Stimulated activated CD8-positive, alpha-beta memory T cell treated with anti-CD3 and anti-CD28 coated beads, Interleukin-7, amount 100 ng/mL, for 48 hours (primary cell): ENCODE data around the gene NCAPG2.
"Not testable (repeated sequence)": the region's sequence is repeated elsewhere in the genome, so short reads cannot be mapped to it uniquely, and the experiment has no call there.

Experiments
- DNase-seq, 2 donors: peaks; one replicate each; pipeline ENCODE4 v3.0.0-alpha.2; 2020; ENCODE audit warnings: low read depth in 1 of 2; ENCODE audit errors: extremely low read depth in 1 of 2

NCAPG2 gene

DNA sequence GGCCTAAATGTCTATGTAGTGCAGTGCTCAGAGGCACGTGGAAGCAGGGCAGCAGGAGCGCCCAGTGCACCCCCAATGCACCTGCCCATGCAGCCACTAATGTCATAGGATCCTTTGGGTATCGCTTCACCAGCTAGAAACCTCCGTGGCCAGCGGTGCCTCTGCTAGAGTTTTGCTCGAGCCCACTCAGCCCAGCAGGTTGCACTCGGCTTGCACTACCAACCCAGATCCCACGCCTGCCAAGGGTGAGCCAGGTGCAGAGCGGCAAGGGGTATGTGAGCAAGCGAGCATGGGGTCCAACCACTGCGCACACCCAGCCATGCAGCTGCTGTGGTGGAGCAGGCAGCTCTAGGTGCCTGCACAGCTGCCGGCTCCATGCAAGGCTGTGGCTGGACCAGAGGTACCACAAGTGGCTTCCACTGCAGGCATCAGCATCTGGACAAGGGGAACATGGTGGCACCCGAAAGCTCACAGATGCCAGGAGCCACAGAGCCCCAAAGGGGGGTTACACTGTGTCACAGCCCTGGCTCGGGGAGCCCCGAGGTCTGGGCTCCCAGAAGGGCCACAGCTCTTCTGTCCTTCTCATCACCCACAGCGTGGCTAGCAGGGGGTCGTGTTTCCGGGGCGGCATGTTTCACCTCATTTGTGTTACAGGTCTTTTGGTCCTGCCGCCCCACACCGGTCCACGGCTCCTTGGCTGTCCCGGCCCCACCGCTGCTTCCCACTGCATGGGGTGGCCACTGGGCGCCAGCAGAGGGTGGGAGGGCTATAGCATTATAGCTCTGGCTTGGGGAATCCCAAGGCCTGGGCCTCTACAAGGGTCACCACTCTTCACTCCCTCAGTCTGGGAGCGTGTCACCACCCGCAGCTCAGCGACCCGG lies 2.3 kb upstream of the NCAPG2 start:
- no peak for DNase-seq

DNA sequence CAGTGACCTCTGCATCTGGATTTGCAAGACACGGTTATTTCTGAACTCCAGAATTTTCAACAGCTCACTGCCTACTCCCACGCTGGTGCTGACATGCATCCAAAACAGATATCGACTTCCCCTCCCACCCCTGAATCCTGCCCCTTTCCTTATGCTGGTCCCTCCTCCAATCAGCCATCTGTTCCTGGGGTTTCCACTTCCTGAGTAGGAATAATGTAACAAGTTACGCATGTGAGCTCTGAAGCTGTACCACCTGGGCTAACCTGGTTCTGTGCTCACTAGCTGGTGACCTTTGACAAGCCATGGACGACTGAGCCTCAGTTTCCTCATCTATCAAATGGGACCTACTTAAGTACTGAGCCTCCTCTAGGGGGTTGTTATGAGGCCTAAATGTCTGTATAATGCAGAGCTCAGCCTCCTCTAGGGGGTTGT lies 1.7 kb upstream of the NCAPG2 start:
- no peak for DNase-seq

DNA sequence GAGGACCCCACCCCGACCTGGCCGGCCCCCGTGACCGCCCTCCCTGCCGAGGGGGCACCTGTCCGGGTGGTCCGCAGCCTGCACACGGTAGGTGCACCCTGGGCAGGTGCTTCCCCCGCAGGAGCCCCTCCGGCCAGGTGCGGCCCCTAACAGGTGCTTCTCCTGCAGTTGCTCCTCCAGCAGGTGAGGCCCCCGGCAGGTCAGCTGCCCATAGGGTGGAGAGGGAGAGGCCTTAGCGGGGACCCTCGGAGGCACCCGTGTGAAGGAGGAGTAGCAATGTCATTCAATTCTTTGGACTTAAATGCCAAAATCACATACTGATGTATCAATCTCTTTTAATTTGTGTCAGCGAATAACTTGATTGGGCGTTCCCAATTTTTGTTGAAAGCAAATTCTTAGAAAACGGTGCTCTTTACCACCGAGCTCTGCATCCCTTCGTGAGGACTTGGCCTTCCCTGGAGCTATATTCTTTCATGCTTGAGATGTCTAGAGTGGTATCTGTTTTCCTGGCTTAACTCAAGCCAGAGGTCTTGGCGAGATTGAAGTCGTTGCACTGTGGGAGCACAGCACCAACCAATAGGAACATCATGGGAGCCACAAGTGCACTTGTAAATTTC lies 738 bp upstream of the NCAPG2 start:
- DNase-seq = no peak

DNA sequence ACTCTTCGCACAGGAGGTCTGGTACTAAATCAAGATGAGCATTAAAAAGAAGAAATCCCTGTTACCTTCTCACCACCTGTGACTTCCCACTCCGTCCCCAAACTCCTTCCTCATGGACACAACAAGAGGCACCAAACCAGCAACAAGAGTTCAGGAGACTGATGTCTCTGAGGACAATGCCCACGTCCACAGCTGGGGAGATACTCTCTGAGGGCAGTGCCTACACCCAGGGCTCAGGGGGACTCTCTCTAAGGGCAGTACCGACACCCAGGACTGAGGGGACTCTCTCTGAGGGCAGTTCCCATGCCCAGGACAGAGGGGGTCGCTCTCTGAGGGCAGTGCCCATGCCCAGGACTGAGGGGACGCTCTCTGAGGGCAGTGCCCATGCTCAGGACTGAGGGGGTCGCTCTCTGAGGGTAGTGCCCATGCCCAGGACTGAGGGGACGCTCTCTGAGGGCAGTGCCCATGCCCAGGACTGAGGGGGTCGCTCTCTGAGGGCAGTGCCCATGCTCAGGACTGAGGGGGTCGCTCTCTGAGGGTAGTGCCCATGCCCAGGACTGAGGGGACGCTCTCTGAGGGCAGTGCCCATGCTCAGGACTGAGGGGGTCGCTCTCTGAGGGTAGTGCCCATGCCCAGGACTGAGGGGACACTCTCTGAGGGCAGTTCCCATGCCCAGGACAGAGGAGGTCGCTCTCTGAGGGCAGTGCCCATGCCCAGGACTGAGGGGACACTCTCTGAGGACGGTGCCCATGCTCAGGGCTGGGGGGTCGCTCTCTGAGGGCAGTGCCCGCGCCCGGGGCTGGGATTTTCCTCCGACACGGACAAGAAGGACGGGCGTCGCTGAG lies 703 bp downstream of the NCAPG2 start:
- DNase-seq = not testable (repeated sequence)

DNA sequence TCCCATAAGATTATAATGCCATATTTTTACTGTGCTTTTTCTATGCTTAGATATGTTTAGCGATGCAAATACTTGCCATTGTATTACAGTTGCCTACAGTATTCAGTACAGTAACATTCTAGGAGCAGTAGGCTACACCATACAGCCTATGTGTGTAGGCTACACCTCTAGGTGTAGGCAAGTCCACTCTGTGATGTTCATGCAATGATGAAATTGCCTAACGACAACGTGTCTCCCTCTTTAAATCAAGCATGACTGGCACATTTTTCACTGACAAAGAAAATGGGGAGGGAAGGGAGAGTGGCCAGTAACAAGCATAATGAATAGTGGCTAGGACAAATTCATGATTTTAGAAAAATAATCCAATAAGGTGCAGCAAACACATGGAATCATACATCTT lies 1.7 kb downstream of the NCAPG2 start:
- DNase-seq = no peak

DNA sequence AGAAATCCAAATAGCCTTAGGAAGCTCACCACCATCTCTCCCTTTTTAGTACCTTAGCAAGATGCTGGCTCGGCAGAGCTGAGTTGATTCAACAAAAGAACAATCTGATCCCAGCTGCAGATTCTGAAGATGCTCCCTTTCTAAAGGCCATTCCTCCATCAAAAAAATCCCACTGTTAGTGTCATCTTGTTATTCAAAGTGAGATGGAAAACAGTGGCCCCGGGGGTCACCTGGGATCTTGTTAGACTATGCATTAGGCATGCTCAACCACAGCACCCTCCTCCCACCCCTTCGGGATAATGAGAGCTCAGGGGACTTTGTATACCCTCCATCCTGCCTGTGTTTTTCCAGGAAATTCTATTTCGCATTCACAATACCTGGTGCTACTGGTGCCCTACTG lies 2.4 kb downstream of the NCAPG2 start:
- DNase-seq = no peak

DNA sequence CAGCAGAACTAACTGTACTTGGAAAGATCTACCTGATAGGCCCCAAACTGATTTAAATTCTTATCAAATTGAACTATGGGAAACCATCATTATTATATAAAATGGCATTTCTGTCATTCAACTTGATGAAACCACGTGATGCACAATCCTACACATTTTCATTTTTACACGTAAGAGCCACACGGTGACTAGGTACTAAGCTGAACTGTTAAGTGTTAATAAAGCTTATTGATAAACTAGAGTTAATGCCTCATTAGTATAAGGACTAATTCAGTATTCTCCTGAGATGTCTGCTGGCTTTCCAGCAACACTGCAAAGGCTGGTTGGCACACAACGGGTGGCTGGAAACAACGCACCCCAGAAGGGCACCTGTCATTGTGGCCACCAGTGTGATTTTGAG lies 4.6 kb downstream of the NCAPG2 start:
- no peak for DNase-seq

DNA sequence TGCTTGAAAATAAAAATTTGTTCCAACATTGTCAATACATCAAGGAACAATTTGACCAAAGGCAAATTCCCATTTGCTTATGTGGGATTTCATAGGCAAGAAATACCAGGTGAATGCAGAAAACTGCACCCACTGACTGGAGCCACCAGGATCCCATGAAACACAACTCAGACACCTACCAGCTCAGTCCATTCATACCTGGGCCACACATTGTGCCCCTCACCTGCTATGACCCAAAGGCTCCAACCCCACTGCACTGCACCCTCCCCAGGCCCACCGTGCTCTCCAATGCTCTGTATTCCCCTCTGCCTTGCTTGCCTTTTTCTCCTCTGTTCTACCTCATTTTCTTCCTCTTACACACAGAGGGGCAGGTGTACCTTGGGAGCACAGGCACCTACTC lies 5.3 kb downstream of the NCAPG2 start:
- no peak for DNase-seq

DNA sequence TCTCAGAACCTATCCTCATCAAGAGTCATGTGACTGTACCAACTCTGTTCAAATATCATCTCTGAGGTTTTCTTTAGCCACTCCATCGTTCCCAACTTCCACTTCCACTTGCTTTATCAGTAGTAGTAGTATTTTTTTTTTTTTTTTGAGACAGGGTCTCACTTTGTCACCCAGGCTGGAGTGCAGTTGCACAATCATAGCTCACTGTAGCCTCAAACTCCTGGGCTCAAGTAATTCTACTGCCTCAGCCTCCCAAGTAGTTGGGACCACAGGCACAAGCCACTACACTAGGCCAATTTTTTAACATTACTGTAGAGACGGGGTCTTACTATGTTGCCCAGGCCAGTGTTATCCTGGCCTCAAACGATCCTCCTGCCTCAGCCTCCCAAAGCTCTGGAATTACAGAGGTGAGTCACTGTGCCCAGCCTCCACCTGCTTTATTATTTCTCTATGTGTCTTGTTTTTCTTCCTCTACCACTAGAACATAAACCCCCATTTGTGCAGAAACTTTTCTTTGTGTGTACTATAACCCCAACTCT lies 5.9 kb downstream of the NCAPG2 start:
- DNase-seq = no peak

DNA sequence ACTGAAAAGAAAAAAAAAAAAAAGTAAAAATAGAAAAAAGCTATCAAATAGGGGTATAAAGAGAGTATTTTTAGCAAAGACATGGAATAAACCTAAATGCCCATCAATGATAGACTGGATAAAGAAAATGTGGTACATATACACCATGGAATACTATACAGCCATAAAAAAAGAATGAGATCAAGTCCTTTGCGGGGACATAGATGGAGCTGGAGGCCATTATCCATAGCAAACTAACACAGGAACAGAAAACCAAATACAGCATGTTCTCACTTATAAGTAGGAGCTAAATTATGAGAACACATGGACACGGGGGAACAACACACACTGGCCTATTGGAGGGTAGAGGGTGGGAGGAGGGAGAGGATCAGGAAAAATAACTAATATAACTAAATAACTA lies 7.0 kb downstream of the NCAPG2 start:
- DNase-seq = not testable (repeated sequence)

DNA sequence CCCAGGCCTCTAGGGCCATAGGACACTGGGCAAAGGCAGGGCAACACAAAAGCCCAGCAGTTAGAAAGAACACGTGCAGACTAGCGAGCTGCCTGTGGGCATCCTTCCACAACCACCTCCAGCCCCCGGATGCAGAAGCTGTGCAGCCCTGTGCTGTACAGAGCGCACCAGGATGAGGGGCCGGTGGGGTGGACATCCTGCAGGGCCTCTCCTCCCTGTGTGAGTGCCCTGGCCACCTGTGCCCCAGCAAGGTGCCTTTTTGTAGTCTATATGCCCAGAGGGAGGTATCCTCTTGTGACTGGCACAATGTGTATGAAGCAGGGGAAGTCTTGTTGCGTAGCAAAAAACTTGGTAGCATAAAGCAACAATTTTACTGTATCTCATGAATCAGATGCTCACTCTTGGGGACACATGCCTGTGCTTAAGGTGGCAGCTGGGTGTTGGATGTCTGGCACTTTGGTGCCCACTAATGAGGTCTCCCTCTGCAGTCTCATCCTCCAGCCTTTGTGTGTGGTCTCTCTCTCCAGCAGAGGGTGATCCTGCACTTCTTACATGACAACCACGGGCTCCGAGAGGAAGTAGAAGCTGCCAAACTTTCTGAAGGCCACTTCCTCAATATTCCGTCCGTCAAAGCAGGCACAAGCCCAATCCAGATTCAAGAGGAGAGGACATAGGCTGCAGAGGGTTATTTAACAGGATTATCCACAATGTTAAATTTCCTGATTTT lies 8.7 kb downstream of the NCAPG2 start:
- no peak for DNase-seq

DNA sequence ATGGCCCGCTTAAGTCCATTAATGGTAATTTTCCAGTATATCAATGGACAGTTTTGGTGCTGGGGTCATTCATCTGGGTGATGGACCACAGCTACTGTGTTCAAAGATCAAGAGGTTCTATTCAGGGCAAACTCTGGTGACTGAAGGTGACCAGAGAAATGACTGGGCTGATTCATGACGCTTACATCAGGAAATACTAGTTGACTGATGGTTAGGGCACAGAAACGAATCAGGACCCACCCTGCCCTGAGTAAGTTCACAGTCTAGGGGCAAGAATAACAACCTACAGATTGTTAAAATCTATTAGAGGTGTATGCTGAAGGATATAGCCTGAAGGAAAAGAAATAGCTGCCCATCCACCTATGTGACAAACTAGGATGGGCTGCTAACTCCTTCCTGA lies 9.5 kb downstream of the NCAPG2 start:
- DNase-seq = no peak

DNA sequence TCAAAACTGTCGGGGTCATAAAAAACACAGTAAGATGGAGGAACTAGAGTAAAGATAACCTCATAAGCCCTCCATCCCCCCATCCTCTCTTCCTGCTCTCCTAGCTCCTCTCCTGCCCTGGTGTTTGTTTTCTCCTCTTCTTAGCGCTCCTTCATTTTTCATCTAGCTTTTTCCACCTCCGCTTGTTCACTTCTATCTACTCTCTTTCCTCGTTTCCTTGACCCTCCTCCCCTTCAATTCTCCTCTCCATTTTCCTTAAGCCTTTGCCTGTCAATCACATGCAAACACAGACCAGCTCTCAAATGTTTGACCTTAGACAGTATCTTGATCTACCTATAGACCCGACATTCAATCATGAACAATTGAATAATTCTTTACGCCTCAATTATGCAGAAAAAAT lies 10.0 kb downstream of the NCAPG2 start:
- no peak for DNase-seq

DNA sequence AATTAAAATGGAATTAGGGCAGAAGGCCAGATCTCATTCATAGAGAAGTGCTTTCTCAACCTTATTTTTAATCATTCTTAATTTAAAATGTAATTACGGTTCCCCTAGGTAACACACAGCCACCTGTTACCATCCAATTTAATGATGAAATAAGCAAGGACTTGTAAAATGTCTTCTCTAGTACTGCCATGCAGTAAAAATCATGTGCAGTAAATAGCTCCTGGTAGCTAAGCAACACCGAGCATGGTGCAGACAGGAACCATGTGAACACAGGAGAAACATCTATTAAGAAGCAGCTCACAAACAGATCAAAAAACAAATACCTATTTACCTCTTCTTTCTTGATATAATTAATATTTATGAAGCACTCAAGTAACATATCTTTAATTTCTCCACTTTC lies 15.1 kb downstream of the NCAPG2 start:
- no peak for DNase-seq

DNA sequence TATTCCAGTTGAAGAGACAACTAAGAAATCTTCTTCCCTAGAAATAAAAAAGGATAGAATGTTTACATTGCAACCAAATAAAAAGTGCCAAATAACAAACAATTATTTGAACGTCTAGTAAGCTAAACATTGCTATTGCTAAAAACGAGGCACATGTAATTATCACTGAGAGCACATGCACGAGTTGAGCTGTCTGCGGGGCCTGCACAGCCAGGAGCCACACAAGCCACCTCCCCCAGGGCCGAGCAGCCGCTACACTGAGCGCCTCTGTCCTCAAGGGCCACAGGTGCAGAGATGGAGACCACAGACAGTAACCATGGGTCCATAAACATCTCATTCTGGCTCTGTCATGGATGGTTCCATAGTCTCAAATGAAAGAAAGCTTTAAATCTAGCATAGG lies 17.2 kb downstream of the NCAPG2 start:
- no peak for DNase-seq

DNA sequence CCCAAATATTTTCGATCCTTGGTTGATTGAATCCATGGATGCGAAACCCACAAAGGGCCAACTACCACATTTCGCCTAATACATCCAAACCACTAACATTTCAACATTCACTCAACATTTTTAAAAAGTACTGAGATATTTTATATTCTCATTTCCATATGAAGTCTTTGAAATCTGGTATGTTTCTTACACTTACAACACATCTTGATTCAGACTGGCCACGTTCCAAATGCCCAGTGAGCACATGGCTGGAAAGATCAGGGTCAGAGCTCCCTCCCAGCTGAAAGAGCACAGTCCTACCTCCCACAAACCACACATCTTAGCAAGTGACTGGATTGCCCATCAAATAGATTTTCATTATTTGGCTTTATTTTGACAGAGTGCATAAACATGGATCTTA lies 18.9 kb downstream of the NCAPG2 start:
- no peak for DNase-seq

DNA sequence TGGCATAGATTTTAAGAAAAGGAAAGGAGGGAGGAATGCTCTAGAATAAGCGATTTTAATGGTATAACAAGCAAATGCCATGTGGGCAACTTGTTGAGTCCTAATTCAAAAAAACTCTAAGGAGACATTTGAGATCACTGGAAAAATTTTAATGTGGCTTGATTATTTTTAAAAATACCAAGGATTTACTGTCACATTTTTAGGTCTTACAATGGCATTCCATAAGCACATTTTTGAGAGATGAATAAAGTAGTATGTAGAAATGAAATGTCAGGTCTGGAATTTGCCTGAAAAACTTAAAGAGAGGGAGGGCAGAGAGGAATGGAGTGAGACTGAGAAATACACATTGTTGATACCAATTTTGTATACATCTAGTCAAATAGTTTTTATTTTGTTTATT lies 20.3 kb downstream of the NCAPG2 start:
- no peak for DNase-seq

DNA sequence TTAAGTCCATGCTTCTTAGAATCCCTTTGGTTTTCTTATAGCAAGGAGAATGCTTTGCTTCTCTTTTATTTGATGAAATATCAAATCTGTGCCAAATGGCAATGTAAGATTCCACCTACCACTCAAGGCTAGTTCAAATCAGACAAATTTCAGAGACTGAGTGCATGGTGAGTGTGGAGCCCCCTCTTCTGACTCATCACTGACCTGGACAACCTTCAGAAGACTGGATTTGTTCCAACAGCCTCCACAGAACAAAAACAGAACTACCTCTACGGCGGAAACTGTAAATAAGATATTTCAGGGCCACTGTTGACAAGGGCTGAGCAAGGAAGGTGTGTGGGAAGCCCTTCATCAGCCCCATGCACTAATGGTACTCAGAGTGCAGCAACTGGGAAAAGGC lies 21.1 kb downstream of the NCAPG2 start:
- DNase-seq = no peak

DNA sequence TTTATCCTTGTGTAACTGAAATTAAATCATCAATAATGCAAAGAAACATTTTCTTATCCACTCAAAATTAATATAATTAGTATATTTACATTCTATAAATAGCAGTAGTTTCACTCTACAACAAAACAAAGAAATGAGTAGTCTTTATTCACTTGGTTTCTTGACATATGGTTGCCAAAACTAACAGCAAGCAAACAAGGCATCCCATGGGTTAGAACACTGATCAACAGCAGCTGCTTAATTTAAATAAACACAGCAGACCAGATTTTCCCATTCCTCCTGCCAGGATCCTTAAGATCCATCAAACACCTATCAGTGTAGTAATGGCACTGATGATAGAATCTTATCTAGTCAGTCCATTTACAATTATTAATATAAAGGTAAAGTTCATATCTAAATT lies 22.1 kb downstream of the NCAPG2 start:
- no peak for DNase-seq

DNA sequence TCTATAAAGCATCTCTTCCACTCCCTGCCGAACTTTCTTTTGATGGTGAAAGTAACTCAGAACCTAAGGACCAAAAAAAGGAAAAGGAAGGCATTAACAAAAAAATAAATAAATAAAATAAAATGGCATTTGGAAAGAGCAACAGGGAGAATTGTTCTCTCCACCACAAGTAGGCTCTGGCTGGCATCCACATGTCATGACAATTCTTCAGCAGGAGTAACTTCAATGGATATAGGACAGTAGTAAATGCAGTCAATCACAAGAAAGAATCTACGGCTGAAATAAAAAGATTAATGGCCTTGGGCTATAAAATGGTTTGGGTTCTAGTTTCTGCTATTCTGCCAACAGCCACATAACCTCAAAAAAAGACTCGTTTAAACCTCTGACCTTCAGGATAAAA lies 23.9 kb downstream of the NCAPG2 start:
- no peak for DNase-seq

DNA sequence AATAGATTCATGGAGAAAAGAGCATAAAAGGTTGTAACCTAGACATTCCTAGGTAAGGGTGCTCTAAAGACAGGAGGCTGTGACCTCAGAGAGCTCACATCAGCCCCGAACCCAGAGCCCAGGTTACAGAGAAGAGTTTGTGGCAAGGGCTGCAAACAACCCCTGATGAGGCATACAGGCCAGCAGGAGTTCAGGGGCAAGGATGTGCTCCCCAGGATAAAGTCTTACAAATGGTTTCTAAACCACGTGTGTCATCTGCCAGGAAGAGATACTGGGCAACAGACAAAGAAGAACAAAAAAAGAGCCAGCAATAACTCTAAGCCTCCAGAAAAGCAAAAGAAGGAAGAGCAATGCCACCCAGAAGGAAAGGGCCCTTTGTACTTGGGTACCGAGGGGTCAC lies 27.7 kb downstream of the NCAPG2 start:
- DNase-seq = no peak
